SK-N-MC (cell line): Measurements from ENCODE around the gene RHEX.

ENCODE experiments used
- EZH2 ChIP-seq: fragments of 200-600 bp; sonication (generic); IDR thresholded peaks from one replicate; pipeline ENCODE4 v1.6.1; 2017; ENCODE audit warnings: antibody characterized with exemption
- FOXP2 ChIP-seq: optimal IDR thresholded peaks from 2 replicates; pipeline ENCODE3; 2011; ENCODE audit warnings: mild to moderate bottlenecking, moderate library complexity; ENCODE audit not compliant: insufficient read depth; ENCODE audit errors: extremely low read length, control extremely low read depth
- POLR2AphosphoS5 ChIP-seq: IDR thresholded peaks from 2 replicates; pipeline ENCODE4 v1.6.1; 2012; ENCODE audit warnings: mild to moderate bottlenecking, low read depth, low read length, borderline replicate concordance

GRCh38 chr1:206121269-206121668 is 68.3 kb downstream of the RHEX start:
- TF ChIP-seq EZH2 = no peak
- TF ChIP-seq POLR2AphosphoS5 = no peak
- no peak for TF ChIP-seq FOXP2
